Right forelimb (tissue), 1 donor: ENCODE measurements around the gene AFMID.
"Not testable (repeated sequence)": the region's sequence is repeated elsewhere in the genome, so short reads cannot be mapped to it uniquely, and the experiment has no call there.

Experiments used
- DNase-seq: peaks from one replicate; pipeline ENCODE4 v3.0.0-alpha.2; 2018

Gene AFMID

DNA sequence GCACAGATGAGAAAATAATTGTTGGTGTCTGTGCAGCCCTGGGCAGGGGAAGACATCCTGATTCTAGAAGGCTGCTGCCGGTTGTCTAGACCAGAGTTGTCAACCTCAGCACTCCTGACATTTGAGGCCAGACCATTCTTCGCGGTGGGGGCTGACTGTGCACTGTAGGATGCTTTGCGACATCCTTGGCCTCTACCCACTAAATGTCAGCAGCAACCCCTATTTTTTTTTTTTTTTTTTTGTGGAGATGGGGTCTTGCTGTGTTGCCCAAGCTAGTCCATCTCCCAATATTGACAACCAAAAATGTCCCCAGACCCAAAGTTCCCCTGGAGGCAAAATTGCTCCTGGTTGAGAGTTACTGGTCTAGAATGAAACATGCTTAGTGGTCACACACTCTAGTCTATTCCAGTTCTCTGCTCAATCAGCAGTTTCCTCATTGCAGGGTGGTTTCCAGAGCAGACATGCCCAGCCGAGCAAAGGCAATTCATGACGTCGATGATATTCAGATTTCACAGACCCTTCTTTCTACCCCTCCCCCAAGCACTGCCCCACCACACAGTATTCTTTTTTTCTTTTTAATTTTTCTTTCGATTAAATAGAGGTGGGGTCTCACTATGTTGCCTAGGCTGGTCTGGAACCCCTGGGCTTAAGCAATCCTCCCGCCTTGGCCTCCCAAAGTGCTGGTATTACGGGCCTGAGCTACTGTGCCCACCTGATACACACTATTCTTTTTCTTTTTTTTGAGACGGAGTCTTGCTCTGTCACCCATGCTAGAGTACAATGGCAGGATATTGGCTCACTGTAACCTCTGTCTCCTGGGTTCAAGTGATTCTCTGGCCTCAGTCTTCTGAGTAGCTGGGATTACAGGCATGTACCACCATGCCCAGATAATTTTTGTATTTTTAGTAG lies 32.0 kb upstream of the AFMID start:
- no peak for DNase-seq

- DNase-seq = no peak
Observed at GRCh38 chr17:78159575-78160158, 27.5 kb upstream of the AFMID start.

DNA sequence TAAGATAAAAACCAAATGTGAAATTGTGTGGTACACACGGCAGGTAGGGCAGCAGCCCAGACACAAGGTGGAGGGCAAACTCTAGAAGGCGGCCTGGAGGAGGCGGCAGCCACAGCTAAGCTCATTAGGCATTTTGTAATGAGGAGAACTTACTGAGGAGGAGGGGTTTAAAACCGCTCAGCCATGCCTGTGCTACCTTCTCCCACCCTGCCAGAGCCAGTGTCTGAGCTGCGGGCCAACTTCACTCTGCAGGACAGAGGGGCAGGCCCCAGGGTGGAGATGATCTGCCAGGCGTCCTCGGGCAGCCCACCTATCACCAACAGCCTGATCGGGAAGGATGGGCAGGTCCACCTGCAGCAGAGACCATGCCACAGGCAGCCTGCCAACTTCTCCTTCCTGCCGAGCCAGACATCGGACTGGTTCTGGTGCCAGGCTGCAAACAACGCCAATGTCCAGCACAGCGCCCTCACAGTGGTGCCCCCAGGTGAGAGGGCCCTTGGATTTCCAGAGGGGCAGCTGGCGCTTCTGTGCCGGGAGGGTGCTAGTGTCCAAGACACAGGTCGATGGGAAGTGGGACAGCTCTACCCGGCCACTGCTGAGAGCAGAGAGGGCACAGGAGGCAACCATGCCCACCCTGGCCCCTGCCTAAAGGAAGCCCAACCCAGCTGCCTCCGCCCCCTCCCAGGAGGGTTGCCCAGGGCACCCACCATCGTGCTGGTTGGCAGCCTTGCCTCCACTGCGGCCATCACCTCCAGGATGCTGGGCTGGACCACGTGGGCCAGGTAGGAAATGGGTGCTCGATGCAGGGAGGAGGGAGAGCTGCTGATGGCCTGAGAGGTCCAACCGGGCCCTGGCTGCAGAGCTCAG lies 23.0 kb upstream of the AFMID start:
- DNase-seq = no peak

GRCh38 chr17:78164748-78165607 lies 22.2 kb upstream of the AFMID start:
- DNase-seq = no peak

- DNase-seq = no peak
Observed at GRCh38 chr17:78166416-78166815, 20.7 kb upstream of the AFMID start.

- peak; percentile 74 for DNase-seq
Observed at GRCh38 chr17:78168242-78168902, 18.8 kb upstream of the AFMID start, which contains the start of gene SYNGR2. TSS of gene SYNGR2 (plus strand) at chr17:78168581. CDS start at chr17:78168617, 36 bp downstream.

- DNase-seq = no peak
Observed at GRCh38 chr17:78168903-78169793, 18.0 kb upstream of the AFMID start.

DNA sequence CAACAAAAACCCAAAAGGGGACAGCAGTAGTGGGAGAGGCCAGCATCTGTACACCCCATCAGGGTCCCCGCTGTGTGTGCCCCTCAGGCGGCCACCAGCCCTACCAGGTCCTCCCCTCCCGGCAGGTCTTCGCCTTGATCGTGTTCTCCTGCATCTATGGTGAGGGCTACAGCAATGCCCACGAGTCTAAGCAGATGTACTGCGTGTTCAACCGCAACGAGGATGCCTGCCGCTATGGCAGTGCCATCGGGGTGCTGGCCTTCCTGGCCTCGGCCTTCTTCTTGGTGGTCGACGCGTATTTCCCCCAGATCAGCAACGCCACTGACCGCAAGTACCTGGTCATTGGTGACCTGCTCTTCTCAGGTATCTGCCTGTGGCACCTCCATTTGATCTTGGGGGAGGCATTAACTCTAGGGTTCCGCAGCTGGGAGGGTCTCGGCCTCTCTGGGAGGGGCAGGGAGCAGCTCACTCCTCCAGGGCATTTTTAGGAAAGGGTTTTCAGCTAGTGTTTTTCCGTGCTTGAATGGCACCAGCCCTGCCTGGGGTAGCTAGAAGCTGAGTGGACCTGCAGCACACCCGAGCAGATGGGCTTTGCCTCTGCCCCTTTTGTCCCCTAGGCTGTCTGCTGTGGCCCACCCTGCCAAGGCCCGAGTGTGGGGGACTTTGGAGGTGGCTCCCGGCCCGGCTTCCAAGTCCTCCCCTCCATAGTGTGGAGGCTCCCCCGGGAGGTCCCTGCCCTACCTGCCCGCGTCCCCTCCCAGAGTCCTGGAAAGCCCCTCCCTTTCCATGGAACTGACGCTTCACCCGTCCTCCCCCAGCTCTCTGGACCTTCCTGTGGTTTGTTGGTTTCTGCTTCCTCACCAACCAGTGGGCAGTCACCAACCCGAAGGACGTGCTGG lies 16.2 kb upstream of the AFMID start:
- no peak for DNase-seq

GRCh38 chr17:78171591-78172248 lies 15.4 kb upstream of the AFMID start:
- DNase-seq = not testable (repeated sequence)

- no peak for DNase-seq
Observed at GRCh38 chr17:78172249-78173051, 14.7 kb upstream of the AFMID start.

GRCh38 chr17:78173097-78173715 lies 14.0 kb upstream of the AFMID start:
- DNase-seq = no peak

- DNase-seq = no peak
Observed at GRCh38 chr17:78174346-78174869, 12.8 kb upstream of the AFMID start.

DNA sequence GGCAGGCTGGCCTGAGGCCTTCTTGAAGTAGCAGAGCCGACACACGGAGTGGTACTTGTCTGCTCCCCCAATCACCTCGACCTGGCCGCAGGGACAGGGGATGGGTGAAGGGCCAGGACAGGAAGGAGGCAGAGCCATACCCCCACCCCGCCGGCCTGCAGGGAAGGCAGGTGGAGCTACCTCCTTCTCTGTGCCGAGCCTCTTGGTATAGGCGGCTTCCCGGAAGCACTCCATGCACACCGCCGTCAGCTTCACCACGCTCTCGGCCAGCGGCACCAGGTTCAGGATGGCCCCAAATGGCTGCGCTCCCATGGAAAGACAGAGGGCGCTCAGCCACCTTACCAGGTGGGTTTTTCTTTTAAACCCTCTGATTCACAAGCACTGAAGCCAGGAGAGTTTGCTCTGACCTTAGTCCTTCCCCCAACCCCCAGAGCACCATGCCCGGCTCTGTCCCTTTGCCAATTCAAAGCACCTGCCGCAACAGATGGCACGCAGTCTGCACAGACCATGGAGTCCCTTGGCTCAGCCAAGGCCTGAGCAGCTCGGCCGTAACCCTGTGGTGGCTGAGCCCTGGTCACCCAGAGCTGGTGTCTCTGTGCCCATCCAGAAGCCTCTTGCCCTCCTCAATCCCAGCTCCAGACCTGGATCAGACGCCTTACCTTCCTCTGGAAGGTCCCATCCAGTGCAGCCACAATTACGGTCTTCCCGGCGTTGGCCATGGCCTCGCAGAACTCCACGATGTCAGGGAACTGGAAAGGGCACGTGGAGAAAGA lies 12.1 kb upstream of the AFMID start:
- DNase-seq = no peak

DNA sequence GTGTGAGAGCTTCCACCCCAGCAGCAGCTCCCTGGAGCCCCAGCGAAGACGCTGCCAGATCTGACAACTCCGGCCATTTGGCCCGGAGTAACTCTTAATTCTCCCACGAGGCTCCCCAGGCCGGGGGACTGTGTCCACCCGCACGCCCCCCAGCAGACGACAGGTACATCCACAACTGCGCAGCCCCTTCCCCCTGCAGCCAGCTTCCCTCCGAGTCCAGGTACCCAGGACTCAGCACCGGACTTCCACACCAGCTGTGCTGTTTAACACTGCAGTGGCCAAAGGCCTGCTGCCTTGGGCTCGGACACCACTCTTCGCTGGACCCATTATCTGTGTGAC lies 11.6 kb upstream of the AFMID start:
- DNase-seq = no peak

GRCh38 chr17:78176548-78177025 lies 10.6 kb upstream of the AFMID start:
- peak; percentile 81 for DNase-seq

DNA sequence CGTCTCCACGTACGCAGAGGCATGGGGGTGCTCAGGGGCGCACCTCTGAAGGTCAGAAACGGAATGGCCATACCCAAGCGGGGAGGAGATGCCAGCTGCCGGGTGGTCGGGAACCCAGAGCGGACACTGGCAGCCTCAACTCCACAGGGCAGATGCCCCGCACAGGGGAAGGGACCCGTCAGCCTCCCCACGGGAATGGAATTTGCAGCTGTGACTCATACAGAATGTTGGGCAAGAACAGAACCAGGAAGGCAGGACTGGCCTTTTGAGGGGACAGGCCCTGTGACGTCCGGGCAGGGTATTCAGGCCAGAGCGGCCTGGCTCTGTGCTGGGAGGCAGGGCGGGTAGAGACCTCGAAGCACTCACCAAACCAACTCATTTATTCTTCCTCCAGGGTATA lies 7.8 kb upstream of the AFMID start:
- no peak for DNase-seq

DNA sequence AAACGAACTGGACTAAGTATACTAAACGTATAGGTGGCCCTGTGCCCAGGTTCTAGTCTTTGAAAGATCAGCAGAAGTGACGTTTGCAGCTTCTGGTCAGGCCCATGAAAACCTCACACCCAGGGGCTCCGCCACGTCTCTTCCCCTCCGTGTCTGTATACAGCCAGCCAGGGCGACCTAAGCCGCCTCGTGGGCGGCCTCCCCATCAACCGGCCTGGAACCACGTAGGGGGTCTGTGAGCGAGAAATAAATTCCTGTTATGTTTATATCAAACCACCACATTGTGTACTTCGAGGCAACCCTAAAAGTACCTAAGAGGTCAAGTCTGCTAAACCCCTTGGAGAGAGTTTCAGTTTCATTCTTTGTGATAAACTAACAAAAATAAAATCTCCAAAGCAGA lies 7.1 kb upstream of the AFMID start:
- DNase-seq = no peak
